ENCODE results near the gene PAFAH2.

GRCh38 chr1:25913206-25913605, 84.7 kb downstream of the PAFAH2 start:
- TF ChIP-seq CTCF (IDR thresholded peaks at IDR 0.05) (no peak), POLR2A (IDR thresholded peaks at IDR 0.05) (no peak)

All from adrenal gland (tissue), 5 donors.